HFFc6 (cell line): ENCODE data around the gene MALRD1. TPM values are rescaled to one million over a fixed set of nuclear protein-coding genes. Genes with fewer than 3 reads are reported as not detected.

Experiments
- DNase-seq: peaks from one replicate; pipeline ENCODE4 v3.0.0-alpha.2; 2018
- H3K27ac Mint-ChIP-seq: 2 replicates; pipeline ENCODE4 v1.8.0; 2020; ENCODE audit warnings: mild to moderate bottlenecking, mixed read lengths
- H3K27me3 Mint-ChIP-seq: 2 replicates; pipeline ENCODE4 v1.8.0; 2021; ENCODE audit warnings: mild to moderate bottlenecking, moderate library complexity, mixed read lengths; ENCODE audit not compliant: insufficient read depth
- H3K36me3 Mint-ChIP-seq: 2 replicates; pipeline ENCODE4 v1.8.0; 2021; ENCODE audit warnings: low read depth, mixed read lengths
- H3K4me1 Mint-ChIP-seq: 2 replicates; pipeline ENCODE4 v1.8.0; 2020; ENCODE audit warnings: low read depth, mixed read lengths
- H3K4me3 Mint-ChIP-seq: 2 replicates; pipeline ENCODE4 v1.8.0; 2020; ENCODE audit warnings: mild to moderate bottlenecking, moderate library complexity, mixed read lengths
- H3K9me3 Mint-ChIP-seq: 2 replicates; pipeline ENCODE4 v1.8.0; 2020; ENCODE audit warnings: mild to moderate bottlenecking, mixed read lengths
- total RNA-seq, 6 experiments: library from RNA; stranded (reverse); fragmentation: NEBNext Ultra II Directional; extraction: Animal tissue kit (Norgen Biotek cat#: 25700); gene quantifications; 2 replicates in 1 of 6; 3 replicates in 5 of 6; pipeline ENCODE4 v1.2.3, GENCODE V29; 2021
- TF ChIP-seq, protein P1 (sequence below): fragments of 200-600 bp; sonication (generic); IDR thresholded peaks from 2 replicates; pipeline ENCODE4 v1.5.0; 2021; ENCODE audit warnings: antibody characterized with exemption, mild to moderate bottlenecking

The MALRD1 gene
- total RNA-seq, 6 experiments from 2014 or later, result not detected

DNA sequence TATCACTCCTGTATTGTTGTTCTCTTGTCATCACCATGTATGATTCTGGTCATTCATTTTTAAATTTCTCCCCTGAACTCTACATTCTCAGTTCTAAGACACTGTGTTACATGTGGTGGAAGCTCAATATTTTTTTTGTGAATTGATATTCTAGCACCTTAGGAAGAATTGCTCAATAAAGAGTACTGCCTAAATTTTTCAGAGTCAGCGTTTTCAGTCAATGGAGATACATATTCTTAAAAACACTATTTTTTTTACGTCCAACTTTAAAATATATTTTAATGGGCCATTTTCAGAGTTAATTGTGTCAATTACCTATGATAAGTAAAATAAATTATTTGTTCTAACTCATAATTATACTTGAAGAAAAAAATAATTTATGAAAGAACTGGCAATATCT is 557.2 kb downstream of the MALRD1 start:
- Mint-ChIP-seq H3K36me3 (no peaks in the 10 kb centered on the region), H3K4me3 (no peak overlapping the region), H3K27ac (no peak overlapping the region), H3K27me3 (peaks cover 3% of the 10 kb centered on the region; the same call in 1 of the 2 replicates), H3K4me1 (peaks cover 6% of the 10 kb centered on the region), H3K9me3 (no peaks in the 10 kb centered on the region)
- TF ChIP-seq, protein P1, sequence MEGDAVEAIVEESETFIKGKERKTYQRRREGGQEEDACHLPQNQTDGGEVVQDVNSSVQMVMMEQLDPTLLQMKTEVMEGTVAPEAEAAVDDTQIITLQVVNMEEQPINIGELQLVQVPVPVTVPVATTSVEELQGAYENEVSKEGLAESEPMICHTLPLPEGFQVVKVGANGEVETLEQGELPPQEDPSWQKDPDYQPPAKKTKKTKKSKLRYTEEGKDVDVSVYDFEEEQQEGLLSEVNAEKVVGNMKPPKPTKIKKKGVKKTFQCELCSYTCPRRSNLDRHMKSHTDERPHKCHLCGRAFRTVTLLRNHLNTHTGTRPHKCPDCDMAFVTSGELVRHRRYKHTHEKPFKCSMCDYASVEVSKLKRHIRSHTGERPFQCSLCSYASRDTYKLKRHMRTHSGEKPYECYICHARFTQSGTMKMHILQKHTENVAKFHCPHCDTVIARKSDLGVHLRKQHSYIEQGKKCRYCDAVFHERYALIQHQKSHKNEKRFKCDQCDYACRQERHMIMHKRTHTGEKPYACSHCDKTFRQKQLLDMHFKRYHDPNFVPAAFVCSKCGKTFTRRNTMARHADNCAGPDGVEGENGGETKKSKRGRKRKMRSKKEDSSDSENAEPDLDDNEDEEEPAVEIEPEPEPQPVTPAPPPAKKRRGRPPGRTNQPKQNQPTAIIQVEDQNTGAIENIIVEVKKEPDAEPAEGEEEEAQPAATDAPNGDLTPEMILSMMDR, result no peak
- no peak for DNase-seq

DNA sequence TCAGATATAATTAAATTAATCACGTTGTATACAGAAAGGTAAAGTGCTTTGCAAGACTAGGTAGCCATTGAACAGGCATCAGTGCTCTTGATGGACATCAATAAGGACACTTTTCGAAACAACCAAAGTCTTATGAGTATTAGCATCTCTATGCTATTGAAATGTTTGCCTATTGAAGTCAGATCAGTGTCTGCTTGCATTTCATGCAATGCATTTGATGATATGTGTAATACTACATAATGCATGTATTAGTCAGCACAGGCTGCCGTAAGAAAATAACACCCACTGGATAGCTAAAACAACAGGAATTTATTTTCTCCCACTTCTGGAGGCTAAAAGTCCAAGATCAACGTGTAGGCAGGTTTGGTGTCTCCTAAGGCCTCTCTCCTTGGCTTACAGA is 558.4 kb downstream of the MALRD1 start:
- H3K9me3 Mint-ChIP-seq, result no peaks in the 10 kb centered on the region
- DNase-seq, result no peak
- TF ChIP-seq, protein P1, result no peak
- H3K4me3 Mint-ChIP-seq, result no peak overlapping the region
- H3K27me3 Mint-ChIP-seq, result peaks cover 3% of the 10 kb centered on the region; the same call in 1 of the 2 replicates
- peaks cover 6% of the 10 kb centered on the region for H3K4me1 Mint-ChIP-seq
- H3K36me3 Mint-ChIP-seq, result no peaks in the 10 kb centered on the region
- H3K27ac Mint-ChIP-seq, result no peak overlapping the region

DNA sequence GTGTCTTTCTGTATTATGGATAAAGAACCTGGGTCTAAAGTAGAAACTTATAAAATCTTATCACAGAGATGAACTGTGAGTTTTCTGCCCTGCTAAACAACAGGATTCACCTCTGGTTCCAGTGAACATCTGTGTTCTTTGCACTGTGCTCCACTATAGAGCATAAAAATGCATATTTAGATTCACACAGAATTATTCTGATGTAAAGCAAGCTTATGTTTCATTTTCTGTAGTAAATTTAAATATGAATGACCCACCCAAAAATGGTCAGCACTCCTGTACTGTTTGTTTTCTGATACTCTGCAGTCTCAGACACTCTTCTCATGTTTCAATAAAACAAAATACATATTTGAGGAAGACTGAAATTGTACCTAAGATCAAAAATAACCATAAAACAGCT is 563.2 kb downstream of the MALRD1 start:
- no peak overlapping the region for H3K4me3 Mint-ChIP-seq
- peaks cover 2% of the 10 kb centered on the region; the same call in 1 of the 2 replicates for H3K27me3 Mint-ChIP-seq
- TF ChIP-seq, protein P1, result no peak
- H3K36me3 Mint-ChIP-seq, result no peaks in the 10 kb centered on the region
- no peak overlapping the region for H3K27ac Mint-ChIP-seq
- peaks cover 6% of the 10 kb centered on the region for H3K4me1 Mint-ChIP-seq
- no peak for DNase-seq
- H3K9me3 Mint-ChIP-seq, result no peaks in the 10 kb centered on the region

DNA sequence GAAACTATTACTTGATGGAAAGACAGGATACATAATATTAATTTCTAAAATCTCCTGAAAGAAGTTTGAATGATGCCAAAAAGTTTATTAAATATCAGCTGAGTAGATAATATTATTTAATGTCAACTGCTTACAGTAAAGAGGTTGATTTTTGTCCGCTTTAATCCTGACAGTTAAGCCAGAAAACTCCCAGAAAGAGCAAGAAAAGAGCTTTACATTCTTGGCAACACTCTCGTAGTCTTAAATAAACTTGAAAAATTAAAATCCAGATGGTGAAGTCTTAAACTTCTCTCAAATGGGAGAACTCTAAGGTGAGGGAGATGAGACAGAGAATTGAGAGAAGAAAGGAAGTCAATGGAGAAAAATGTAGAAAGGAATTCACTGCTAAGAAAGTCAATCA is 568.4 kb downstream of the MALRD1 start:
- H3K9me3 Mint-ChIP-seq, result no peaks in the 10 kb centered on the region
- DNase-seq, result no peak
- H3K4me3 Mint-ChIP-seq, result no peak overlapping the region
- peaks cover 1% of the 10 kb centered on the region; the same call in 1 of the 2 replicates for H3K27me3 Mint-ChIP-seq
- TF ChIP-seq, protein P1, result no peak
- H3K36me3 Mint-ChIP-seq, result no peaks in the 10 kb centered on the region
- H3K27ac Mint-ChIP-seq, result no peak overlapping the region
- no peaks in the 10 kb centered on the region; the same call in 1 of the 2 replicates for H3K4me1 Mint-ChIP-seq

DNA sequence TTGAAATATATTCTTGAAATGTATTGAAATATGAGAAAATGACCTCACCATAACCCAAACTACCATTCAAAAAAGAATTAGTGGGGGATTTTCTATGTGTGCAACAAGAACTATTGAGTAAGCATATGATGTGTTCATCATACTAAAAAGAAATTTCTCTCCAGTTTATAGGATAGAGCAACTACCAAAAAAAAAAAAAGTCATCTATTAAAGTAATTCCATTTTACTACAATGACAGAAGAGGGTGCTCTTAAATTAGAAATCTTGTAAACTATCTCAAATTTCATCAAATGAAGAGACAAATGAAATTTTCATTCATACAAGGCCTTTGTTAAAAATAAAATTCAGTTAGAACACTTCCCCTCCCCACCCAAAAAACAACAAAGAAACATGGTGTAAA is 572.2 kb downstream of the MALRD1 start:
- peaks cover 1% of the 10 kb centered on the region; the same call in 1 of the 2 replicates for H3K27me3 Mint-ChIP-seq

More for the DNA sequence above, 572.2 kb downstream of the MALRD1 start:
- H3K4me3 Mint-ChIP-seq, result no peak overlapping the region
- no peak for DNase-seq
- H3K27ac Mint-ChIP-seq, result no peak overlapping the region
- no peaks in the 10 kb centered on the region for H3K9me3 Mint-ChIP-seq
- H3K36me3 Mint-ChIP-seq, result no peaks in the 10 kb centered on the region
- H3K4me1 Mint-ChIP-seq, result no peaks in the 10 kb centered on the region; the same call in 1 of the 2 replicates
- TF ChIP-seq, protein P1, result peak; percentile 29; the same call in 1 of the 2 replicates
